K562 (cell line): ENCODE measurements around the gene CAMK2B. TPM values are rescaled to one million over a fixed set of nuclear protein-coding genes. Genes with fewer than 3 reads are reported as not detected.

Experiments
- ATAC-seq: fragments of 200-7000 bp; cut with Tn5 transposase; 3 replicates; pipeline ENCODE4 v1.9.1; 2020; ENCODE audit warnings: moderate library complexity
- BruUV-seq: library from RNA; stranded (reverse); fragments of 400-500 nt; replicated peaks from 2 replicates; lab custom pipeline; 2021; lab: Mats Ljungman, UMichigan
- CTCF ChIA-PET: fragments of 300-600 bp; formaldehyde crosslinking; extraction: SDS; loops from one replicate; lab custom pipeline; 2021; ENCODE audit warnings: low intra/inter-chr PET ratio; lab: Yijun Ruan, JAX
- POLR2A ChIA-PET: fragments of 300-600, 350-650 bp; sonication (Branson Sonifier 250); formaldehyde crosslinking; extraction: SDS; loops from one replicate; lab custom pipeline; 2021; ENCODE audit warnings: antibody characterized with exemption, inconsistent platforms; lab: Yijun Ruan, JAX
- DNase-seq, 4 experiments: peaks; one replicate each; pipeline versions ENCODE4 v3.0.0 to v3.0.0-alpha.2; 2011 to 2018; ENCODE audit warnings: low spot score in 3 of 4, mixed read lengths in 3 of 4; ENCODE audit errors: extremely low read depth in 1 of 4
- FAIRE-seq: peaks from 2 replicates; lab custom pipeline; 2011; peaks lifted over from hg19 to GRCh38; lab: Jason Lieb, UNC
- H2AFZ ChIP-seq: 2 replicates; pipeline ENCODE4 v1.6.0; 2011; ENCODE audit warnings: low read depth, low read length, control low read depth, inconsistent platforms
- H3K27ac ChIP-seq: fragments of 200-600 bp; 3 replicates; pipeline ENCODE4 v1.8.0; 2011; ENCODE audit warnings: low read depth, mild to moderate bottlenecking, control low read depth, inconsistent platforms, low read length, moderate library complexity, mixed read lengths; ENCODE audit errors: extremely low read depth
- H3K27me3 ChIP-seq, 2 experiments: fragments of 300-600 bp in 1 of 2; 2 replicates in 1 of 2; 3 replicates in 1 of 2; pipeline versions ENCODE4 v1.6.0 to v1.8.0; 2011; ENCODE audit warnings: inconsistent platforms in 2 of 2, low read length in 2 of 2, mild to moderate bottlenecking in 1 of 2, mixed read lengths in 1 of 2, moderate library complexity in 1 of 2; ENCODE audit not compliant: control insufficient read depth in 2 of 2, insufficient read depth in 2 of 2
- H3K36me3 ChIP-seq: fragments of 300-600 bp; 3 replicates; pipeline ENCODE4 v1.8.0; 2011; ENCODE audit warnings: mild to moderate bottlenecking, low read length, inconsistent platforms; ENCODE audit not compliant: control insufficient read depth, insufficient read depth
- H3K4me1 ChIP-seq, 2 experiments: fragments of 200-600 bp in 1 of 2; replicated peaks in 1 of 2; 2 replicates in 1 of 2; 3 replicates in 1 of 2; pipeline versions ENCODE4 v1.5.1 to v1.8.0; 2011; ENCODE audit warnings: inconsistent platforms in 2 of 2, low read length in 2 of 2, mild to moderate bottlenecking in 1 of 2, mixed read lengths in 1 of 2, moderate library complexity in 1 of 2; ENCODE audit not compliant: control insufficient read depth in 2 of 2, insufficient read depth in 2 of 2
- H3K4me2 ChIP-seq: 2 replicates; pipeline ENCODE4 v1.6.1; 2011; ENCODE audit warnings: low read length, control low read depth, inconsistent platforms, mixed read lengths; ENCODE audit not compliant: insufficient read depth
- H3K4me3 ChIP-seq: fragments of 200-600 bp; sonication (generic), shearing (Covaris generic); 2 replicates; pipeline ENCODE4 v1.5.1; 2016; ENCODE audit warnings: control low read depth, inconsistent platforms
- H3K79me2 ChIP-seq: fragments of 200-600 bp; 3 replicates; pipeline ENCODE4 v1.8.0; 2011; ENCODE audit warnings: low read length, inconsistent platforms; ENCODE audit not compliant: control insufficient read depth, insufficient read depth
- H3K9ac ChIP-seq, 2 experiments: 2 replicates each; pipeline versions ENCODE4 v1.6.0 to v1.6.1; 2011; ENCODE audit warnings: low read depth in 2 of 2, low read length in 2 of 2, control low read depth in 1 of 2, inconsistent platforms in 1 of 2, mild to moderate bottlenecking in 1 of 2, mixed read lengths in 1 of 2; ENCODE audit not compliant: insufficient read depth in 1 of 2
- H3K9me1 ChIP-seq: one replicate; pipeline ENCODE4 v1.6.0; 2011; ENCODE audit warnings: inconsistent platforms, mild to moderate bottlenecking, low read length, moderate library complexity; ENCODE audit not compliant: control insufficient read depth, insufficient read depth
- H3K9me3 ChIP-seq: replicated peaks from 2 replicates; pipeline ENCODE4 v1.5.1; 2011; ENCODE audit warnings: low read depth, low read length, inconsistent platforms; ENCODE audit not compliant: control insufficient read depth, insufficient read depth
- H4K20me1 ChIP-seq: replicated peaks from 2 replicates; pipeline ENCODE4 v1.6.1; 2011; ENCODE audit warnings: low read length, inconsistent platforms, mixed read lengths; ENCODE audit not compliant: control insufficient read depth, insufficient read depth
- CAMTA2 ChIP-seq: fragments of 250-450 bp; sonication (Bioruptor Pico); conservative IDR thresholded peaks from 2 replicates; pipeline ENCODE4 v1.5.1; 2022
- CBX1 ChIP-seq: sonication (generic); IDR thresholded peaks from 2 replicates; pipeline ENCODE4 v1.6.1; 2016; ENCODE audit warnings: antibody characterized with exemption, low read depth, mild to moderate bottlenecking
- CTCF ChIP-seq, 3 experiments: IDR thresholded peaks in 2 of 3; conservative IDR thresholded peaks in 1 of 3; 2 replicates each; pipeline ENCODE4 v1.5.1; 2011 to 2012; ENCODE audit warnings: low read length in 3 of 3, mild to moderate bottlenecking in 3 of 3, control low read depth in 2 of 3, improper control_type of control experiment in 1 of 3, inconsistent platforms in 1 of 3, low read depth in 1 of 3, mixed read lengths in 1 of 3, moderate library complexity in 1 of 3; ENCODE audit not compliant: insufficient read depth in 2 of 3
- E2F4 ChIP-seq: sonication (generic); formaldehyde crosslinking; IDR thresholded peaks from 2 replicates; pipeline ENCODE4 v1.8.0; 2022; ENCODE audit warnings: mild to moderate bottlenecking, low read depth, missing genetic modification reagents
- GABPB2 ChIP-seq: fragments of 250-450 bp; sonication (Bioruptor Pico); conservative IDR thresholded peaks from 2 replicates; pipeline ENCODE4 v1.5.1; 2021; ENCODE audit warnings: mild to moderate bottlenecking
- HDAC8 ChIP-seq: fragments of 450-650 bp; IDR thresholded peaks from 2 replicates; pipeline ENCODE4 v1.6.1; 2016; ENCODE audit warnings: mild to moderate bottlenecking, missing genetic modification characterization, moderate library complexity, missing compliant biosample characterization
- L3MBTL2 ChIP-seq: fragments of 450-650 bp; IDR thresholded peaks from 2 replicates; pipeline ENCODE4 v1.6.1; 2016; ENCODE audit warnings: mild to moderate bottlenecking, moderate library complexity
- NFE2L1 ChIP-seq: fragments of 450-650 bp; IDR thresholded peaks from 2 replicates; pipeline ENCODE4 v1.6.1; 2016; ENCODE audit warnings: missing genetic modification characterization, low read depth, mild to moderate bottlenecking, missing compliant biosample characterization, moderate library complexity, borderline replicate concordance
- PRPF4 ChIP-seq: fragments of 200-400 bp; formaldehyde crosslinking; IDR thresholded peaks from one replicate; pipeline ENCODE4 v1.6.1; 2017; ENCODE audit warnings: low read length, low read depth, mild to moderate bottlenecking; ENCODE audit not compliant: insufficient read depth, poor library complexity, severe bottlenecking
- RAD21 ChIP-seq, 2 experiments: fragments of 250-450 bp in 1 of 2; fragments of 450-650 bp in 1 of 2; sonication (Bioruptor Pico) in 1 of 2; formaldehyde crosslinking in 1 of 2; IDR thresholded peaks in 1 of 2; conservative IDR thresholded peaks in 1 of 2; 2 replicates each; pipeline versions ENCODE4 v1.4.0 to v1.8.0; 2020 to 2022; ENCODE audit warnings: mild to moderate bottlenecking in 2 of 2, moderate library complexity in 1 of 2
- SIX5 ChIP-seq, 2 experiments: IDR thresholded peaks; 2 replicates each; pipeline ENCODE4 v1.6.1; 2011; ENCODE audit warnings: low read length in 2 of 2, borderline replicate concordance in 1 of 2, low read depth in 1 of 2, mild to moderate bottlenecking in 1 of 2, moderate library complexity in 1 of 2; ENCODE audit not compliant: insufficient read depth in 1 of 2
- SPI1 ChIP-seq: IDR thresholded peaks from 2 replicates; pipeline ENCODE4 v1.6.1; 2011; ENCODE audit warnings: low read depth, low read length, control low read depth, borderline replicate concordance
- ZNF134 ChIP-seq: fragments of 250-450 bp; sonication (Bioruptor Pico); conservative IDR thresholded peaks from 2 replicates; pipeline ENCODE4 v1.4.0; 2020
- ZNF165 ChIP-seq: fragments of 250-450 bp; sonication (Bioruptor Pico); IDR thresholded peaks from 2 replicates; pipeline ENCODE4 v1.4.0; 2020; ENCODE audit warnings: borderline replicate concordance
- ZNF197 ChIP-seq: fragments of 200-800 bp; sonication (Bioruptor generic); IDR thresholded peaks from 2 replicates; pipeline ENCODE4 v1.6.1; 2016; ENCODE audit warnings: low read depth, missing genetic modification characterization, missing compliant biosample characterization
- ZSCAN29 ChIP-seq: fragments of 450-650 bp; IDR thresholded peaks from 2 replicates; pipeline ENCODE4 v1.6.1; 2017
- WGBS: fragments of 100-300 bp; shearing (Covaris generic); methylation state at CpG from one replicate; pipeline ENCODE4 v1.1.6; 2016; ENCODE audit warnings: low coverage, mixed read lengths; ENCODE audit not compliant: insufficient coverage; ENCODE audit errors: missing lambda C conversion rate; 5-methylcytosine and 5-hydroxymethylcytosine counted together
- in situ Hi-C: fragments of 300-500 bp; cut with MboI; formaldehyde crosslinking; loops from 4 replicates; pipeline ENCODE4 v1.15.0; 2018; ENCODE audit warnings: inconsistent platforms, mixed read lengths
- intact Hi-C: fragments of 100-400 bp; cut with micrococcal nuclease; formaldehyde crosslinking; loops from 2 replicates; pipeline ENCODE4 v1.14.2; 2022
- polyA plus RNA-seq, 8 experiments: library from polyadenylated mRNA; depleted of rRNA in 4 of 8; stranded (reverse) in 5 of 8; unstranded in 3 of 8; fragments of >200 nt; fragmentation: Nextera tagmentation in 2 of 8; fragmentation: Illumina TruSeq in 1 of 8; extraction: Ambion mirVana in 2 of 8; extraction: Trizol in 1 of 8; gene quantifications; 2 replicates each; pipeline versions ENCODE4 v1.2.1 to v1.2.3, GENCODE V29; 2011 to 2014; ENCODE audit warnings: inconsistent platforms in 1 of 8, missing spikeins in 1 of 8
- total RNA-seq, 7 experiments: library from RNA; depleted of rRNA in 6 of 7; stranded (reverse); fragments of >200 nt in 6 of 7; fragmentation: Illumina TruSeq in 2 of 7; extraction: Trizol in 2 of 7; gene quantifications; 2 replicates each; pipeline versions ENCODE4 v1.2.1 to v1.2.3, GENCODE V29; 2011 to 2021; ENCODE audit warnings: low replicate concordance in 1 of 7
- TF ChIP-seq, protein P1 (sequence below), 2 experiments: fragments of 450-650 bp in 1 of 2; sonication (generic) in 1 of 2; formaldehyde crosslinking in 1 of 2; IDR thresholded peaks in 1 of 2; conservative IDR thresholded peaks in 1 of 2; 2 replicates each; pipeline versions ENCODE4 v1.6.1 to v1.8.1; 2016 to 2023; ENCODE audit warnings: mild to moderate bottlenecking in 2 of 2, moderate library complexity in 2 of 2, inconsistent platforms in 1 of 2, missing genetic modification reagents in 1 of 2

The CAMK2B gene
- total and polyA plus RNA-seq, 9 of the 15 experiments (the other 6 are each of a cell fraction or from before 2014, with no cell fraction given) = 0.04 to 0.09 (median 0.05) TPM; not detected in 4

GRCh38 chr7:44182827-44183226 lies 142.6 kb downstream of the CAMK2B start:
- Histone ChIP-seq H3K27ac (no peak overlapping the region), H3K4me1 (no peaks in the 10 kb centered on the region), H3K27me3 (peaks cover 12 to 31% of the 10 kb centered on the region in 2 experiments), H3K36me3 (no peaks in the 10 kb centered on the region), H3K79me2 (no peaks in the 10 kb centered on the region), H3K9me3 (peaks cover 10% of the 10 kb centered on the region), H3K9me1 (no peaks in the 10 kb centered on the region), H3K4me3 (no peak overlapping the region), H3K9ac (no peak overlapping the region), H3K4me2 (no peak overlapping the region), H4K20me1 (no peaks in the 10 kb centered on the region), H2AFZ (no peak overlapping the region)
- no TSS peak for BruUV-seq
- no peak for FAIRE-seq
- POLR2A ChIA-PET = no interaction called here
- TF ChIP-seq SPI1 = no peak
- TF ChIP-seq PRPF4 = no peak
- no peak for TF ChIP-seq CAMTA2 (CRISPR knock-in tag)
- TF ChIP-seq, protein P1, sequence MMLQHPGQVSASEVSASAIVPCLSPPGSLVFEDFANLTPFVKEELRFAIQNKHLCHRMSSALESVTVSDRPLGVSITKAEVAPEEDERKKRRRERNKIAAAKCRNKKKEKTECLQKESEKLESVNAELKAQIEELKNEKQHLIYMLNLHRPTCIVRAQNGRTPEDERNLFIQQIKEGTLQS (IDR thresholded peaks at IDR 0.05) = no peak
- TF ChIP-seq, protein P1 (CRISPR knock-in tag; conservative IDR thresholded peaks at IDR 0.05) = no peak
- no peak for TF ChIP-seq L3MBTL2
- TF ChIP-seq ZNF165 (CRISPR knock-in tag) = no peak
- no peak for TF ChIP-seq GABPB2 (CRISPR knock-in tag)
- no peak for TF ChIP-seq ZSCAN29
- no peak for TF ChIP-seq ZNF197 (CRISPR knock-in tag)
- TF ChIP-seq HDAC8 (tag) = no peak
- TF ChIP-seq E2F4 (CRISPR knock-in tag) = no peak
- no peak for TF ChIP-seq NFE2L1
- TF ChIP-seq ZNF134 = no peak
- no peak for TF ChIP-seq SIX5 (IDR thresholded peaks at IDR 0.05; ENCODE audit: borderline replicate concordance in 1 of 2, insufficient read depth in 1 of 2, low read depth in 1 of 2, low read length in 2 of 2)
- no peak for TF ChIP-seq CTCF (IDR thresholded peaks at IDR 0.05 in 2 of 3, conservative IDR thresholded peaks at IDR 0.05 in 1 of 3; ENCODE audit: insufficient read depth in 2 of 3, low read depth in 1 of 3, low read length in 3 of 3)
- TF ChIP-seq CBX1 = no peak
- no peak for TF ChIP-seq RAD21 (CRISPR knock-in tag; conservative IDR thresholded peaks at IDR 0.05 in 1 of 2, IDR thresholded peaks at IDR 0.05 in 1 of 2)
- in situ Hi-C loops (no loop called here), intact Hi-C loops (no loop called here)
- no peak for ATAC-seq
- DNase-seq = no peak
- CTCF ChIA-PET = no interaction called here
- 12% methylated on average over 5 of the region's 5 CpGs for WGBS
